Thyroid gland (tissue), 4 donors: ENCODE measurements around the gene XRCC3. TPM values are rescaled to one million over a fixed set of nuclear protein-coding genes. Genes with fewer than 3 reads are reported as not detected.
A peak's percentile ranks its signal among the peaks of the same experiment; 100 is the strongest.

ENCODE experiments used
- DNase-seq, 2 donors: peaks; one replicate each; pipeline ENCODE4 v3.0.0-alpha.2; 2019
- H3K27ac ChIP-seq, 3 donors: fragments of 200-600 bp; sonication (generic); 1 replicate in 2 of 3; 2 replicates in 1 of 3; pipeline ENCODE4 v1.5.1; 2016 to 2019; ENCODE audit warnings: mild to moderate bottlenecking in 1 of 3, moderate library complexity in 1 of 3
- H3K27me3 ChIP-seq: fragments of 200-600 bp; sonication (generic); one replicate; pipeline ENCODE4 v1.5.1; 2019
- H3K36me3 ChIP-seq, 2 donors: fragments of 200-600 bp; sonication (generic); one replicate each; pipeline ENCODE4 v1.5.1; 2016 to 2019
- H3K4me1 ChIP-seq, 2 donors: fragments of 200-600 bp; sonication (generic); one replicate each; pipeline ENCODE4 v1.5.1; 2017 to 2019
- H3K4me3 ChIP-seq, 3 donors: fragments of 200-600 bp; sonication (generic); replicated peaks in 1 of 3; 1 replicate in 2 of 3; 2 replicates in 1 of 3; pipeline ENCODE4 v1.5.1; 2016; ENCODE audit warnings: mild to moderate bottlenecking in 1 of 3
- H3K9me3 ChIP-seq: fragments of 200-600 bp; sonication (generic); one replicate; pipeline ENCODE4 v1.5.1; 2017
- POLR2A ChIP-seq, 2 donors: fragments of 450-650 bp; IDR thresholded peaks; one replicate each; pipeline ENCODE4 v1.6.1; 2017; ENCODE audit warnings: antibody characterized with exemption in 2 of 2, mild to moderate bottlenecking in 2 of 2, moderate library complexity in 1 of 2
- WGBS, 2 donors: methylation state at CpG; one replicate each; pipeline ENCODE4 v1.1.5; 2017; 5-methylcytosine and 5-hydroxymethylcytosine counted together
- intact Hi-C: fragments of 100-400 bp; cut with DNase I; formaldehyde crosslinking; loops from one replicate; pipeline ENCODE4 v1.15.1; 2023
- total RNA-seq, 4 donors: library from RNA; depleted of rRNA; stranded (reverse); fragments of >200 nt; gene quantifications; one replicate each; pipeline ENCODE4 v1.2.3, GENCODE V29; 2016
- TF ChIP-seq, protein P1 (sequence below), 6 experiments: fragments of 200-600 bp in 3 of 6; fragments of 450-650 bp in 3 of 6; sonication (generic) in 3 of 6; IDR thresholded peaks; one replicate each; pipeline ENCODE4 v1.5.1; 2016 to 2019; ENCODE audit warnings: antibody characterized with exemption in 6 of 6, mild to moderate bottlenecking in 2 of 6, inconsistent platforms in 1 of 6, moderate library complexity in 1 of 6

The XRCC3 gene
- total RNA-seq, 4 donors from 2014 or later: 3.3 to 15.7 (median 7.9) TPM

DNA sequence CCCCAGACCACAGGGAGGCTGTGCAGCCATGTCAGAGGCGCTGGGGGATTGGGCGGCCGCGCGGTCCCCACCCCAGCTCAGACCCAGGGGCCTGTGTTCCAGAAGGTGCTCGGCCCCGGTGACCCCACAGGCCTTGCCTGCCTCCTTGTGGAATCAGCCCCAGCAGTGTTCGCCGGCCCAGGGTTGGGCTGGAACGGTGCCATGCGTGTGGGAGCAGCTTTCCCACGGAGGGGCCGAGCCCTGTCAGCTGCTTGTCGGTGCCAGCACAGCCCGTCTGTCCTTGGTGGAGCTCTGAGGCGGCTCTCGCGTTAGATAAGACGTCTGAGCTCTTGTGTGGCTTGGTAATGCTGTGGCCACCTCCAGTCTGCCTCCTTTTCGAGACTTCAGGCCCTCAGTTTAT is 8.9 kb upstream of the XRCC3 start:
- intact Hi-C loops: no loop called here
- DNase-seq: peak in 1 of 2 donors; percentile 23
- 62 to 70% methylated on average over 5 of the region's 20 CpGs for WGBS, 2 donors
- no peaks in the 10 kb centered on the region for H3K9me3 ChIP-seq
- peaks cover 21 to 38% of the 10 kb centered on the region in 2 donors for H3K4me1 ChIP-seq
- no peak overlapping the region for H3K4me3 ChIP-seq
- no peaks in the 10 kb centered on the region for H3K27me3 ChIP-seq
- peak overlapping the region in 2 of 3 donors; percentile 27 to 67 for H3K27ac ChIP-seq
- TF ChIP-seq POLR2A (IDR thresholded peaks at IDR 0.05): no peak
- TF ChIP-seq, protein P1, sequence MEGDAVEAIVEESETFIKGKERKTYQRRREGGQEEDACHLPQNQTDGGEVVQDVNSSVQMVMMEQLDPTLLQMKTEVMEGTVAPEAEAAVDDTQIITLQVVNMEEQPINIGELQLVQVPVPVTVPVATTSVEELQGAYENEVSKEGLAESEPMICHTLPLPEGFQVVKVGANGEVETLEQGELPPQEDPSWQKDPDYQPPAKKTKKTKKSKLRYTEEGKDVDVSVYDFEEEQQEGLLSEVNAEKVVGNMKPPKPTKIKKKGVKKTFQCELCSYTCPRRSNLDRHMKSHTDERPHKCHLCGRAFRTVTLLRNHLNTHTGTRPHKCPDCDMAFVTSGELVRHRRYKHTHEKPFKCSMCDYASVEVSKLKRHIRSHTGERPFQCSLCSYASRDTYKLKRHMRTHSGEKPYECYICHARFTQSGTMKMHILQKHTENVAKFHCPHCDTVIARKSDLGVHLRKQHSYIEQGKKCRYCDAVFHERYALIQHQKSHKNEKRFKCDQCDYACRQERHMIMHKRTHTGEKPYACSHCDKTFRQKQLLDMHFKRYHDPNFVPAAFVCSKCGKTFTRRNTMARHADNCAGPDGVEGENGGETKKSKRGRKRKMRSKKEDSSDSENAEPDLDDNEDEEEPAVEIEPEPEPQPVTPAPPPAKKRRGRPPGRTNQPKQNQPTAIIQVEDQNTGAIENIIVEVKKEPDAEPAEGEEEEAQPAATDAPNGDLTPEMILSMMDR (IDR thresholded peaks at IDR 0.05): no peak
- no peaks in the 10 kb centered on the region for H3K36me3 ChIP-seq

DNA sequence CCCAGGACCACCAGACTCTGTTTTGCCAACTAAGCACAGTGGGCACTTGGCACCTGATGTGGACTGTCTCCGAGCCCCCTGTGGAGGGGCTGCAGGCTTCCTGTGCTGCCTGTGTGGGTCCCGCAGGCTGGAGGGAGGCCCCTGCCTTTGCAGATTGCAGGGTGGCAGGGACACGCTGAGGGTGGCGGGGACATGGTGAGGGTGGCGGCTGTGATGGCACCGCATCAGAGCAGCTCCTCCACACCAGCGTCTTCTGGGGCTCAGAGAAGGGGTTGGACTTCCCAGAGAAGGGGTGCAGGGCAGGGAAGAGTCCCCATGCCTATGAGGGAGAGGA is 8.5 kb upstream of the XRCC3 start:
- Histone ChIP-seq H3K4me1 (peaks cover 21 to 37% of the 10 kb centered on the region in 2 donors), H3K4me3 (no peak overlapping the region), H3K27me3 (no peaks in the 10 kb centered on the region), H3K9me3 (no peaks in the 10 kb centered on the region), H3K36me3 (no peaks in the 10 kb centered on the region), H3K27ac (peak overlapping the region in 2 of 3 donors; percentile 27 to 67)
- 82 to 96% methylated on average over 5 of the region's 7 CpGs for WGBS, 2 donors
- intact Hi-C loops: no loop called here
- TF ChIP-seq, protein P1 (IDR thresholded peaks at IDR 0.05): no peak
- no peak for TF ChIP-seq POLR2A (IDR thresholded peaks at IDR 0.05)
- no peak for DNase-seq

DNA sequence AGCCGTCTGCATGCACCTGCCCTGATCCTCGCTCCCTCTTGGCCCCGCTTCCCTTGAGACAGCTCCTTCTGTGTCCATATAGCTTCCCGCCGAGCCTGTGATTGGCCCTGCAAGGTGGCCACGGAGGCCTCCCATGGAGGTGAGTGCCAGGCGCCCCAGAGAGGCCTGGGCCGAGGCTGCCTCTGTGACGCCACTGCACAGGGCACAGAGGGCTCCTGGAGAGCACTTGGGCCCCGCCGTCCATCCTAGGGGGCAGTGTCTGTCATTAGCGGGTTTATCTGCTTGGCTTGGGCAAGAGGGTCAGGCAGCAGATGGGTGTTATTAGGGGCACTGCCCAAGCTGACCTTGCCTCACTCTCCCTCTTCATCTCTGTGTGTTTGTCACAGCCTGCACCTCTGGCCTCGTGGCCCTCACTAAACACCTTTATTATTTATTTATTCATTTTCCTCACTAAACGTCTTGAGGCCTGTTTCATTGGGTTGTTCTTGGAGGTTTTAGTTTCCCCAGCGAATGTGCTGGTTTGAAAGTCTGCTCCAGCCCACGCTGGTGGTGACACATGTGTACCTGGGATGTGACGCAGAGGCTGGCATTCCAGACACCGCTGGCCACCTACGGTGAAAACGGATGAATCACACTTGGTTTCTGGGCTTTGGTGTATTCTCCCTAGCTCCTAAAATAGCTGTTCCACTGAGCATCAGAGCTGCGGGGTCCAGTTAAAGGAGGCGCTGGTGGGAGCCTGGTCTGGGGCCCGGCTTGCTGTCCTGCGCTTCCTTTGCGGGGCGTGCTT is 6.3 kb upstream of the XRCC3 start:
- H3K4me3 ChIP-seq: no peak overlapping the region
- H3K36me3 ChIP-seq: no peaks in the 10 kb centered on the region
- H3K27ac ChIP-seq: no peak overlapping the region
- intact Hi-C loops: no loop called here
- peaks cover 19 to 34% of the 10 kb centered on the region in 2 donors for H3K4me1 ChIP-seq
- H3K9me3 ChIP-seq: no peaks in the 10 kb centered on the region
- 84 to 87% methylated on average over 26 of the region's 26 CpGs for WGBS, 2 donors
- H3K27me3 ChIP-seq: no peaks in the 10 kb centered on the region
- no peak for DNase-seq
- no peak for TF ChIP-seq POLR2A (IDR thresholded peaks at IDR 0.05)
- TF ChIP-seq, protein P1 (IDR thresholded peaks at IDR 0.05): no peak

DNA sequence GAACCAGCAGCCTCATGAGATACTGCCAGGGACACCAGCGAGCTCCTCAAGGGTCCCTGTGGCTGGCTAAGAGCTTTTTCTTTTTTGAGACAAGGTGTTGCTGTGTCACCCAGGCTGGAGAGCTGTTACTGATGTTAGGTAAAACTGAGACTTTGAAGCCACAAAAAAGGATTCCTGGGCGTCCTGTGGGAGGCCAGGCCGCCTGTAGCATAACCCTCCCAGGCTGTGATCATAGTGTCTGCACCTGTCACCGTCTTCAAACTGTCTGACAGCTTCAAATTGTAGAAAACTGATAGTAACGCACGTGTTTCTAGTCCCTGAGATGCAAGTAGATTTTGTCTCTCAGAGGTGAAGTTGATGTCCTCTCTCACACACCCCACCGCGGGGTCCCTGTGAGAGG is 4.5 kb upstream of the XRCC3 start:
- Histone ChIP-seq H3K4me1 (peaks cover 24 to 38% of the 10 kb centered on the region in 2 donors), H3K36me3 (no peaks in the 10 kb centered on the region), H3K4me3 (no peak overlapping the region), H3K9me3 (no peaks in the 10 kb centered on the region), H3K27ac (no peak overlapping the region), H3K27me3 (no peaks in the 10 kb centered on the region)
- intact Hi-C loops: loop anchor here (10.0 kb wide), 1 partner anchor 155 kb away; the partner anchor contains the start of genes BAG5 and COA8
- TF ChIP-seq, protein P1 (IDR thresholded peaks at IDR 0.05): no peak
- TF ChIP-seq POLR2A (IDR thresholded peaks at IDR 0.05): no peak
- DNase-seq: no peak
- 92 to 93% methylated on average over 8 of the region's 8 CpGs for WGBS, 2 donors

DNA sequence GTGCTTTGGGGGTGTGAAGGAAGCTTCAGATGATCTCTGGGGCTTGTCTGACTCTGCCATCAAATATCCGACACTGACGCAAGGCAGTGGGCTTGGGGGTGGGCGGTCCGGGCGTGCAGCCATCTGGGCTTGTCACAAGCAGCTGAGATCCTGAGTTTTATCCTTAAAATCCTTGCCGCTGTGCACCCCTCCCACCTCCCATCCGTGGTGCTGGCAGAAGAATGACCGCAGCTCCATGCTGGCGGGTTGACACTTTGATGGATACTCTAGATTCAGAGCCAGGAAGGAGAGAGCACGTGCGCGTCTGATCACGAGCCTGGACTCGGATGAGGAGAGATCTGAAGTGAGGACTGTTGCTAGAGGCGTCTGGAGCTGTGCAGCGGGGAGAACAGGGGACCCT is 3.3 kb upstream of the XRCC3 start:
- Histone ChIP-seq H3K36me3 (no peaks in the 10 kb centered on the region), H3K27me3 (no peaks in the 10 kb centered on the region), H3K9me3 (no peaks in the 10 kb centered on the region), H3K4me3 (no peak overlapping the region), H3K4me1 (peaks cover 26 to 35% of the 10 kb centered on the region in 2 donors), H3K27ac (no peak overlapping the region)
- 79 to 90% methylated on average over 16 of the region's 16 CpGs for WGBS, 2 donors
- TF ChIP-seq, protein P1 (IDR thresholded peaks at IDR 0.05): no peak
- TF ChIP-seq POLR2A (IDR thresholded peaks at IDR 0.05): no peak
- intact Hi-C loops: loop anchor here (10.0 kb wide), 1 partner anchor 154 kb away; the partner anchor contains the start of genes BAG5 and COA8
- DNase-seq: no peak
